LNCaP clone FGC (cell line): ENCODE data around the gene OSBPL2.

ENCODE experiments used
- DNase-seq: peaks from one replicate; pipeline ENCODE4 v3.0.0-alpha.2; 2011; ENCODE audit warnings: low read depth
- H3K4me3 ChIP-seq: 2 replicates; pipeline ENCODE4 v1.5.1; 2011; ENCODE audit warnings: mild to moderate bottlenecking, low read depth, low read length, control low read depth
- CTCF ChIP-seq: IDR thresholded peaks from 2 replicates; pipeline ENCODE4 v1.5.1; 2012; ENCODE audit warnings: mild to moderate bottlenecking; ENCODE audit not compliant: control insufficient read depth, insufficient read depth; ENCODE audit errors: extremely low read depth

Gene OSBPL2

GRCh38 chr20:62275219-62275618, 36.9 kb downstream of the OSBPL2 start:
- H3K4me3 ChIP-seq: no peak overlapping the region
- no peak for TF ChIP-seq CTCF
- DNase-seq: no peak

DNA sequence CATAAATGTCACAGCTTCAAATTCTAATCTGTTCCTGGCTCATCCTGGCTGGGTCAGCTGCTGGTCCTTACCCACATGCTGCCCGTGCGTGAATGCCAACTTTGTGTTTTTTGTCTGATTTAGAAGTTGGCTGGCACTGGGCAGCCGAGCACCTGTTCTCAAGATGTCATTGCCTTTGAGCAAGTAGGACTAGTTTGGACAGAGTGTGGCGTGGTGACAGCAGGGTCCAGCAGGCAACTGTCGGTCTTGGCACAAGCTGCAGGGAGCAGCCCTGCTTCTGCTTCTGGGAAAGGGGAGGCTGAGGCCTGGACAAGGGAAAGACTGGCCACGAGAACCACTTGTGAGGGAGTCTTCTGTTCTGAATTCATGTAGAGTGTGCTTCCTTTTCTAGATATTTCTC, 38.1 kb downstream of the OSBPL2 start:
- DNase-seq: no peak

DNA sequence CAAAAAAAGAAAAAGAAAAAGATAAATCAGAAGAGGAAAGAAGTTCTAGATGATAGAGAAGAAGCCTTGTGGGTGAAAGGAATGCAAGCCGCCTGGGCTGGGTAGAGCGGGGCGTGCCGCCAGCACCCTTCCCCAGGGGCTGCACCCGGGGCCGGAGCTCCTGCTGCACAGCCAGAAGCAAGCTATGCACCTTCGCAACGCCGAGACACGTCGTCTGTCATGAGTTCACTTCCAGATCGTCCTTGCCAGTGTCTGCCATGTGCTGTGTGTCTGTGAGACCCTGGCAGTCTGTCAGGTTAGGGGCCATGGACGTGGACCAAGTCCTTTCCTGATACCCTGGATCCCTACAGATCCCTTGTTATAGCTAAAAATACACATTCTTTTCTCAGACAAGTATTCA, 38.9 kb downstream of the OSBPL2 start:
- no peak overlapping the region for H3K4me3 ChIP-seq
- TF ChIP-seq CTCF: no peak
- no peak for DNase-seq

More for the DNA sequence above, 38.1 kb downstream of the OSBPL2 start:
- no peak overlapping the region for H3K4me3 ChIP-seq
- TF ChIP-seq CTCF: no peak

DNA sequence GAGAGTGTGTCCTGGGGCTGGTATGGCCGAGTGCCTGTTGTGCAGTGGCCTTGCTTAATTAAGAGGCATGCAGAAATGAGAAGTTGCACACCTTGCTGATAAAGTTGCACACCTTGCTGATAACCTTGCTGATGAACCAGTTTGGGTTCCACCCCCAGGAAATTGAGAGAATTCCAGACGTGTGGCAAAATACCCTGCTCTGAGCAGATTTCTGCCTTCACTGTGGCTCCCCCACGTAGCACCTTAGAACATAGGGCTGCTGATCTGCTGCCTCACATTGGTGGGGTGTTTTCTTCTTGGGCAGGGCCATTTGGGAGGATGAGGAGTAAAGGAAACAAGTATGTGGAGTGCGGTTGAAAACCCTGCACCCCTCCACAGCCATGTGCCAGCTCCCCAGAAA, 42.0 kb downstream of the OSBPL2 start:
- no peak overlapping the region for H3K4me3 ChIP-seq
- DNase-seq: no peak
- no peak for TF ChIP-seq CTCF

- H3K4me3 ChIP-seq: no peak overlapping the region
- no peak for TF ChIP-seq CTCF
- no peak for DNase-seq
These were observed 43.0 kb downstream of the OSBPL2 start for GRCh38 chr20:62281161-62281933.

DNA sequence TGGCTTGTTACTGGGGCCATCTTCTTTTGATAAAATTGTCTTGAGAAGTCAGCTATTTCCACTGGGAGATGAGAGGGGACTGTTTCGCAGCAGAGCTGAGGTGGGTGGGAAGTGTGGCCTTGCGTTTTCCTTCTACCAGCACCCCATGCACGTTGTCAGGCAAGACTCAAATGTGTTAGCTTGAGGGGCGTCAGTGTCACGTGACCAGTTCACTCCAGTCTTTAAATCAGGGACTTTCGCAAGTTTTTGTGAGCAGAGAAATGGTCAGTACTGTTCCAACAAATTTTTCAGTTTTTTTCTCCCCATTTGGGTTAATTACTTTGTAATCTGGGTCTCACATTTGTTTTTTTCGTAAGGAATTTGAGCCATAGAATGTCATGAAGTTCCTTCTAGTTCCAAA, 43.8 kb downstream of the OSBPL2 start:
- TF ChIP-seq CTCF: no peak

DNA sequence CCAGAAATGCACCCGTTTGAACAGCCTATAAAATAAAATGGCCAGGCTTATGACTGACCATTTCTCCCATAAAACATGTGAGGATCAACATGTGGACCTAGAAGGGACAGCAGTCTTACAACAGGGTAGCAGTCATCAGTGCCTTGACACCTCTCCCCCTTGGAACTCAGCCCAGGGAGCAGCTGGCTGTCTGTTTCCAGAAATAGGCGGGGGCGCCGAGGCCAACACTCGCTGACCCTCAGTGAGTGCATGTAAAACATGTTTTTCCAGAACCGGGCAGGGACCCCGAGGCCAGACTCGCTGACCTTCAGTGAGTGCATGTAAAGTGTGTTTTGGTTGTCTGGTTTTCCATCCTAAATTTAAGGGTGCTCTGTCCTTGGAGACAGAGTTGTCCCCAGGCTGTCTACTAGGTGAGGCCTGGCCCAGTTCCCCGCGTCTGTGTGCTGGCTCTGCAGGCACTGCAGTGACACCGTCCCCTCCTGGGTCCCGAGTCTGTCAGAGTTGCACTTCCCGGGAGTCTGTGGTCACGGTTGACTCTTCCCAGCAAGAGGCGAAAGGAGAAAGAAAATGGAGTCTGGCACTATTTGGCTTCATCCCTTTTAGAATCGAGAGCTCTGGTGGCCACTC, 44.7 kb downstream of the OSBPL2 start:
- no peak for DNase-seq
- TF ChIP-seq CTCF: no peak
- H3K4me3 ChIP-seq: no peak overlapping the region

More for the DNA sequence above, 43.8 kb downstream of the OSBPL2 start:
- no peak overlapping the region for H3K4me3 ChIP-seq
- no peak for DNase-seq
